ENCODE measurements around the gene IGF2BP3.
A peak's percentile ranks its signal among the peaks of the same experiment; 100 is the strongest.

IGF2BP3 gene

GRCh38 chr7:23261843-23262452 lies 208.3 kb downstream of the IGF2BP3 start:
- DNase-seq (ENCODE audit: low spot score): peak; percentile 29

- DNase-seq (ENCODE audit: low spot score): no peak
Measured at GRCh38 chr7:23260371-23260770, 209.9 kb downstream of the IGF2BP3 start.

Data from putamen (tissue), 1 donor.